K562 (cell line): ENCODE data around the gene PSD4. TPM values are rescaled to one million over a fixed set of nuclear protein-coding genes. Genes with fewer than 3 reads are reported as not detected.

Experiments
- ATAC-seq: fragments of 200-7000 bp; cut with Tn5 transposase; 3 replicates; pipeline ENCODE4 v1.9.1; 2020; ENCODE audit warnings: moderate library complexity
- BruUV-seq: library from RNA; stranded (reverse); fragments of 400-500 nt; replicated peaks from 2 replicates; lab custom pipeline; 2021; lab: Mats Ljungman, UMichigan
- CTCF ChIA-PET: fragments of 300-600 bp; formaldehyde crosslinking; extraction: SDS; loops from one replicate; lab custom pipeline; 2021; ENCODE audit warnings: low intra/inter-chr PET ratio; lab: Yijun Ruan, JAX
- POLR2A ChIA-PET: fragments of 300-600, 350-650 bp; sonication (Branson Sonifier 250); formaldehyde crosslinking; extraction: SDS; loops from one replicate; lab custom pipeline; 2021; ENCODE audit warnings: antibody characterized with exemption, inconsistent platforms; lab: Yijun Ruan, JAX
- DNase-seq, 4 experiments: peaks; one replicate each; pipeline versions ENCODE4 v3.0.0 to v3.0.0-alpha.2; 2011 to 2018; ENCODE audit warnings: low spot score in 3 of 4, mixed read lengths in 3 of 4; ENCODE audit errors: extremely low read depth in 1 of 4
- FAIRE-seq: peaks from 2 replicates; lab custom pipeline; 2011; peaks lifted over from hg19 to GRCh38; lab: Jason Lieb, UNC
- H2AFZ ChIP-seq: 2 replicates; pipeline ENCODE4 v1.6.0; 2011; ENCODE audit warnings: low read depth, low read length, control low read depth, inconsistent platforms
- H3K27ac ChIP-seq: fragments of 200-600 bp; 3 replicates; pipeline ENCODE4 v1.8.0; 2011; ENCODE audit warnings: low read depth, mild to moderate bottlenecking, control low read depth, inconsistent platforms, low read length, moderate library complexity, mixed read lengths; ENCODE audit errors: extremely low read depth
- H3K27me3 ChIP-seq, 2 experiments: fragments of 300-600 bp in 1 of 2; 2 replicates in 1 of 2; 3 replicates in 1 of 2; pipeline versions ENCODE4 v1.6.0 to v1.8.0; 2011; ENCODE audit warnings: inconsistent platforms in 2 of 2, low read length in 2 of 2, mild to moderate bottlenecking in 1 of 2, mixed read lengths in 1 of 2, moderate library complexity in 1 of 2; ENCODE audit not compliant: control insufficient read depth in 2 of 2, insufficient read depth in 2 of 2
- H3K36me3 ChIP-seq: fragments of 300-600 bp; 3 replicates; pipeline ENCODE4 v1.8.0; 2011; ENCODE audit warnings: mild to moderate bottlenecking, low read length, inconsistent platforms; ENCODE audit not compliant: control insufficient read depth, insufficient read depth
- H3K4me1 ChIP-seq, 2 experiments: fragments of 200-600 bp in 1 of 2; replicated peaks in 1 of 2; 2 replicates in 1 of 2; 3 replicates in 1 of 2; pipeline versions ENCODE4 v1.5.1 to v1.8.0; 2011; ENCODE audit warnings: inconsistent platforms in 2 of 2, low read length in 2 of 2, mild to moderate bottlenecking in 1 of 2, mixed read lengths in 1 of 2, moderate library complexity in 1 of 2; ENCODE audit not compliant: control insufficient read depth in 2 of 2, insufficient read depth in 2 of 2
- H3K4me2 ChIP-seq: 2 replicates; pipeline ENCODE4 v1.6.1; 2011; ENCODE audit warnings: low read length, control low read depth, inconsistent platforms, mixed read lengths; ENCODE audit not compliant: insufficient read depth
- H3K4me3 ChIP-seq: fragments of 200-600 bp; sonication (generic), shearing (Covaris generic); 2 replicates; pipeline ENCODE4 v1.5.1; 2016; ENCODE audit warnings: control low read depth, inconsistent platforms
- H3K79me2 ChIP-seq: fragments of 200-600 bp; 3 replicates; pipeline ENCODE4 v1.8.0; 2011; ENCODE audit warnings: low read length, inconsistent platforms; ENCODE audit not compliant: control insufficient read depth, insufficient read depth
- H3K9ac ChIP-seq, 2 experiments: 2 replicates each; pipeline versions ENCODE4 v1.6.0 to v1.6.1; 2011; ENCODE audit warnings: low read depth in 2 of 2, low read length in 2 of 2, control low read depth in 1 of 2, inconsistent platforms in 1 of 2, mild to moderate bottlenecking in 1 of 2, mixed read lengths in 1 of 2; ENCODE audit not compliant: insufficient read depth in 1 of 2
- H3K9me1 ChIP-seq: one replicate; pipeline ENCODE4 v1.6.0; 2011; ENCODE audit warnings: inconsistent platforms, mild to moderate bottlenecking, low read length, moderate library complexity; ENCODE audit not compliant: control insufficient read depth, insufficient read depth
- H3K9me3 ChIP-seq: replicated peaks from 2 replicates; pipeline ENCODE4 v1.5.1; 2011; ENCODE audit warnings: low read depth, low read length, inconsistent platforms; ENCODE audit not compliant: control insufficient read depth, insufficient read depth
- H4K20me1 ChIP-seq: replicated peaks from 2 replicates; pipeline ENCODE4 v1.6.1; 2011; ENCODE audit warnings: low read length, inconsistent platforms, mixed read lengths; ENCODE audit not compliant: control insufficient read depth, insufficient read depth
- ATF4 ChIP-seq: fragments of 450-650 bp; formaldehyde crosslinking; IDR thresholded peaks from 2 replicates; pipeline ENCODE4 v1.4.0; 2022; ENCODE audit warnings: mild to moderate bottlenecking, moderate library complexity
- EZH2 ChIP-seq: IDR thresholded peaks from 2 replicates; pipeline ENCODE4 v1.6.1; 2012; ENCODE audit warnings: low read depth, mild to moderate bottlenecking, inconsistent platforms, low read length, borderline replicate concordance
- FOXJ3 ChIP-seq: sonication (generic); formaldehyde crosslinking; IDR thresholded peaks from 2 replicates; pipeline ENCODE4 v1.4.0; 2020; ENCODE audit warnings: mild to moderate bottlenecking, missing genetic modification reagents
- HBP1 ChIP-seq: fragments of 450-650 bp; formaldehyde crosslinking; IDR thresholded peaks from 2 replicates; pipeline ENCODE4 v1.4.0; 2022; ENCODE audit warnings: missing genetic modification characterization
- HMG20B ChIP-seq: fragments of 250-450 bp; sonication (Bioruptor Pico); IDR thresholded peaks from 2 replicates; pipeline ENCODE4 v1.5.0; 2021; ENCODE audit warnings: mild to moderate bottlenecking
- IRF2 ChIP-seq: sonication (generic); formaldehyde crosslinking; IDR thresholded peaks from 2 replicates; pipeline ENCODE4 v1.8.1; 2022; ENCODE audit warnings: mild to moderate bottlenecking, missing genetic modification reagents
- PPARD ChIP-seq: fragments of 250-450 bp; sonication (Bioruptor Pico); IDR thresholded peaks from 2 replicates; pipeline ENCODE4 v1.8.0; 2022; ENCODE audit warnings: inconsistent platforms, mild to moderate bottlenecking, moderate library complexity
- SMAD4 ChIP-seq: fragments of 250-450 bp; sonication (Bioruptor Pico); conservative IDR thresholded peaks from 2 replicates; pipeline ENCODE4 v1.8.0; 2021; ENCODE audit warnings: inconsistent platforms, mild to moderate bottlenecking, moderate library complexity
- SRSF1 ChIP-seq: fragments of 200-400 bp; formaldehyde crosslinking; IDR thresholded peaks from 2 replicates; pipeline ENCODE4 v1.6.1; 2017; ENCODE audit warnings: mild to moderate bottlenecking, low read depth, low read length, moderate library complexity
- ZNF644 ChIP-seq: fragments of 200-800 bp; sonication (Bioruptor generic); IDR thresholded peaks from 2 replicates; pipeline ENCODE4 v1.6.1; 2016; ENCODE audit warnings: low read depth, missing genetic modification characterization, missing compliant biosample characterization
- in situ Hi-C: fragments of 300-500 bp; cut with MboI; formaldehyde crosslinking; loops from 4 replicates; pipeline ENCODE4 v1.15.0; 2018; ENCODE audit warnings: inconsistent platforms, mixed read lengths
- intact Hi-C: fragments of 100-400 bp; cut with micrococcal nuclease; formaldehyde crosslinking; loops from 2 replicates; pipeline ENCODE4 v1.14.2; 2022
- polyA plus RNA-seq, 8 experiments: library from polyadenylated mRNA; depleted of rRNA in 4 of 8; stranded (reverse) in 5 of 8; unstranded in 3 of 8; fragments of >200 nt; fragmentation: Nextera tagmentation in 2 of 8; fragmentation: Illumina TruSeq in 1 of 8; extraction: Ambion mirVana in 2 of 8; extraction: Trizol in 1 of 8; gene quantifications; 2 replicates each; pipeline versions ENCODE4 v1.2.1 to v1.2.3, GENCODE V29; 2011 to 2014; ENCODE audit warnings: inconsistent platforms in 1 of 8, missing spikeins in 1 of 8
- total RNA-seq, 7 experiments: library from RNA; depleted of rRNA in 6 of 7; stranded (reverse); fragments of >200 nt in 6 of 7; fragmentation: Illumina TruSeq in 2 of 7; extraction: Trizol in 2 of 7; gene quantifications; 2 replicates each; pipeline versions ENCODE4 v1.2.1 to v1.2.3, GENCODE V29; 2011 to 2021; ENCODE audit warnings: low replicate concordance in 1 of 7

The PSD4 gene
- total and polyA plus RNA-seq, 9 of the 15 experiments (the other 6 are each of a cell fraction or from before 2014, with no cell fraction given): 0.46 to 54.0 (median 20.8) TPM

GRCh38 chr2:113134717-113135116, 39.1 kb upstream of the PSD4 start:
- in situ Hi-C loops: loop anchor here (5.0 kb wide), 1 partner anchor 238 kb away; no protein-coding TSS in a partner anchor
- intact Hi-C loops: loop anchor here (5.0 kb wide), 4 partner anchors 38 to 258 kb away; partner anchors contain the start of gene PSD4
- Histone ChIP-seq H3K4me3 (no peak overlapping the region), H3K36me3 (no peaks in the 10 kb centered on the region), H3K27me3 (peaks cover 3 to 15% of the 10 kb centered on the region in 2 experiments; a peak in 3 of 5 replicates), H3K79me2 (no peaks in the 10 kb centered on the region), H3K9ac (no peak overlapping the region), H3K9me1 (no peaks in the 10 kb centered on the region), H3K27ac (no peak overlapping the region), H3K9me3 (no peaks in the 10 kb centered on the region), H3K4me1 (peaks cover 0 to 5% of the 10 kb centered on the region in 2 experiments; a peak in 2 of 5 replicates), H4K20me1 (no peaks in the 10 kb centered on the region), H2AFZ (no peak overlapping the region), H3K4me2 (no peak overlapping the region)
- POLR2A ChIA-PET: no interaction called here
- no TSS peak for BruUV-seq
- FAIRE-seq (no peak), DNase-seq (no peak), ATAC-seq (no peak)
- CTCF ChIA-PET: no interaction called here
- TF ChIP-seq PPARD (CRISPR knock-in tag) (no peak), ZNF644 (tag) (no peak), HBP1 (CRISPR knock-in tag) (no peak), EZH2 (no peak), SMAD4 (CRISPR knock-in tag) (no peak), FOXJ3 (CRISPR knock-in tag) (no peak), HMG20B (no peak), IRF2 (CRISPR knock-in tag) (no peak), SRSF1 (no peak), ATF4 (CRISPR knock-in tag) (no peak)
